Smooth muscle cell (in vitro differentiated cells): ENCODE measurements around the gene DEGS2. TPM values are rescaled to one million over a fixed set of nuclear protein-coding genes. Genes with fewer than 3 reads are reported as not detected.

ENCODE experiments used
- DNase-seq: peaks from one replicate; lab custom pipeline; 2025; ENCODE audit not compliant: unreplicated experiment; lab: John Stamatoyannopoulos, UW
- H2AFZ ChIP-seq: fragments of 200-600 bp; sonication (generic); 2 replicates; pipeline ENCODE4 v1.6.0; 2016; ENCODE audit warnings: antibody characterized with exemption, low read depth, mild to moderate bottlenecking
- H3F3A ChIP-seq: fragments of 200-600 bp; sonication (generic); 2 replicates; pipeline ENCODE4 v1.6.0; 2017; ENCODE audit warnings: antibody characterized with exemption, low read depth
- H3K27ac ChIP-seq: fragments of 200-600 bp; sonication (generic); 2 replicates; pipeline ENCODE4 v1.5.1; 2016; ENCODE audit warnings: low read depth, mild to moderate bottlenecking
- H3K27me3 ChIP-seq: fragments of 200-600 bp; sonication (generic); 2 replicates; pipeline ENCODE4 v1.6.1; 2016; ENCODE audit warnings: low read depth, mild to moderate bottlenecking
- H3K36me3 ChIP-seq: fragments of 200-600 bp; sonication (generic); 2 replicates; pipeline ENCODE4 v1.5.1; 2016; ENCODE audit warnings: low read depth
- H3K4me1 ChIP-seq: fragments of 200-600 bp; sonication (generic); 2 replicates; pipeline ENCODE4 v1.5.1; 2016; ENCODE audit warnings: low read depth
- H3K4me2 ChIP-seq: fragments of 200-600 bp; sonication (generic); 2 replicates; pipeline ENCODE4 v1.6.0; 2016; ENCODE audit warnings: mild to moderate bottlenecking
- H3K4me3 ChIP-seq: fragments of 200-600 bp; sonication (generic); 2 replicates; pipeline ENCODE4 v1.5.1; 2016; ENCODE audit warnings: mild to moderate bottlenecking
- H3K79me2 ChIP-seq: fragments of 200-600 bp; sonication (generic); 2 replicates; pipeline ENCODE4 v1.6.0; 2016; ENCODE audit warnings: low read depth, mild to moderate bottlenecking
- H3K9ac ChIP-seq: fragments of 200-600 bp; sonication (generic); 2 replicates; pipeline ENCODE4 v1.6.0; 2016; ENCODE audit warnings: low read depth
- H3K9me3 ChIP-seq: fragments of 200-600 bp; sonication (generic); replicated peaks from 2 replicates; pipeline ENCODE4 v1.5.1; 2016; ENCODE audit warnings: low read depth
- H4K20me1 ChIP-seq: fragments of 200-600 bp; sonication (generic); 2 replicates; pipeline ENCODE4 v1.6.0; 2016; ENCODE audit warnings: low read depth
- WGBS: methylation state at CpG from one replicate; pipeline ENCODE4 v1.1.7; 2016; ENCODE audit warnings: low lambda C conversion rate; 5-methylcytosine and 5-hydroxymethylcytosine counted together
- polyA plus RNA-seq: library from polyadenylated mRNA; unstranded; fragments of >200 nt; fragmentation: Nextera tagmentation; extraction: Ambion mirVana; gene quantifications from 2 replicates; pipeline ENCODE4 v1.2.1, GENCODE V29; 2016
- total RNA-seq: library from RNA; depleted of rRNA; stranded (reverse); fragments of >200 nt; gene quantifications from 2 replicates; pipeline ENCODE4 v1.2.3, GENCODE V29; 2014
- TF ChIP-seq, protein P1 (sequence below): fragments of 200-600 bp; sonication (generic); IDR thresholded peaks from 2 replicates; pipeline ENCODE4 v1.5.1; 2017; ENCODE audit warnings: borderline replicate concordance, mild to moderate bottlenecking, antibody characterized with exemption; ENCODE audit not compliant: insufficient read depth, poor library complexity, severe bottlenecking

Gene DEGS2
- total and polyA plus RNA-seq, 2 experiments from 2014 or later = 0.45 to 0.83 TPM

DNA sequence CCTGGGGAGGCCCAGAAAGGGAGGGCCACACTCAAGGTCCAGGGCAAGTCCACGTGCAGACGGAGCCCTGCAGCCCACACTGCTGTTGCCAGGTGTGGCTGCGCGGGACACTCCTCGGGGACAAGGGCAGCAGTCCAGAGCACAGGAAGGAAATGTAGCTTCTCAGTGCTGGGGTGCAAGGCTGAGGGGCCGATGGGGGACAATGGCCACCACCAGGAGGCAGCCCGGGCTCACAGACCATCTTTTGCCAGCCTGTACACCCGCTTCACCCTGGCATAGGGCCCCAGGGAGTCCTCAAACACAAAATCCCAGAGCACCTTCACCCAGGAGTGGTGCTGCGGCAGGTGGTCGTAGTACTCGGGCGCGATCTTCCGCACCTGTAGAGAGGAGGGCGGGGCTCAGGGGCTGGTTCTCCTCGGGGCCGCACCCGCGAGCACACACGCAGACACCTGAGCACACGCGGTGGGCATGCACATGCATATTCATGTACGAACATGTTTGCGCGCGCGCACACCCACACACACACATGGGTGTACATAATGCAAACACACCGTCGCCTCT, 12.8 kb downstream of the DEGS2 start:
- Histone ChIP-seq H3K27me3 (no peaks in the 10 kb centered on the region), H3K9ac (no peak overlapping the region), H3K27ac (no peak overlapping the region), H3K4me3 (no peak overlapping the region), H3K4me2 (no peak overlapping the region), H3K9me3 (no peaks in the 10 kb centered on the region), H3K36me3 (no peaks in the 10 kb centered on the region), H4K20me1 (no peaks in the 10 kb centered on the region), H2AFZ (no peak overlapping the region), H3K79me2 (no peaks in the 10 kb centered on the region), H3F3A (no peaks in the 10 kb centered on the region), H3K4me1 (no peaks in the 10 kb centered on the region)
- WGBS = 92% methylated on average over 29 of the region's 29 CpGs
- DNase-seq = no peak
- TF ChIP-seq, protein P1, sequence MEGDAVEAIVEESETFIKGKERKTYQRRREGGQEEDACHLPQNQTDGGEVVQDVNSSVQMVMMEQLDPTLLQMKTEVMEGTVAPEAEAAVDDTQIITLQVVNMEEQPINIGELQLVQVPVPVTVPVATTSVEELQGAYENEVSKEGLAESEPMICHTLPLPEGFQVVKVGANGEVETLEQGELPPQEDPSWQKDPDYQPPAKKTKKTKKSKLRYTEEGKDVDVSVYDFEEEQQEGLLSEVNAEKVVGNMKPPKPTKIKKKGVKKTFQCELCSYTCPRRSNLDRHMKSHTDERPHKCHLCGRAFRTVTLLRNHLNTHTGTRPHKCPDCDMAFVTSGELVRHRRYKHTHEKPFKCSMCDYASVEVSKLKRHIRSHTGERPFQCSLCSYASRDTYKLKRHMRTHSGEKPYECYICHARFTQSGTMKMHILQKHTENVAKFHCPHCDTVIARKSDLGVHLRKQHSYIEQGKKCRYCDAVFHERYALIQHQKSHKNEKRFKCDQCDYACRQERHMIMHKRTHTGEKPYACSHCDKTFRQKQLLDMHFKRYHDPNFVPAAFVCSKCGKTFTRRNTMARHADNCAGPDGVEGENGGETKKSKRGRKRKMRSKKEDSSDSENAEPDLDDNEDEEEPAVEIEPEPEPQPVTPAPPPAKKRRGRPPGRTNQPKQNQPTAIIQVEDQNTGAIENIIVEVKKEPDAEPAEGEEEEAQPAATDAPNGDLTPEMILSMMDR = no peak

DNA sequence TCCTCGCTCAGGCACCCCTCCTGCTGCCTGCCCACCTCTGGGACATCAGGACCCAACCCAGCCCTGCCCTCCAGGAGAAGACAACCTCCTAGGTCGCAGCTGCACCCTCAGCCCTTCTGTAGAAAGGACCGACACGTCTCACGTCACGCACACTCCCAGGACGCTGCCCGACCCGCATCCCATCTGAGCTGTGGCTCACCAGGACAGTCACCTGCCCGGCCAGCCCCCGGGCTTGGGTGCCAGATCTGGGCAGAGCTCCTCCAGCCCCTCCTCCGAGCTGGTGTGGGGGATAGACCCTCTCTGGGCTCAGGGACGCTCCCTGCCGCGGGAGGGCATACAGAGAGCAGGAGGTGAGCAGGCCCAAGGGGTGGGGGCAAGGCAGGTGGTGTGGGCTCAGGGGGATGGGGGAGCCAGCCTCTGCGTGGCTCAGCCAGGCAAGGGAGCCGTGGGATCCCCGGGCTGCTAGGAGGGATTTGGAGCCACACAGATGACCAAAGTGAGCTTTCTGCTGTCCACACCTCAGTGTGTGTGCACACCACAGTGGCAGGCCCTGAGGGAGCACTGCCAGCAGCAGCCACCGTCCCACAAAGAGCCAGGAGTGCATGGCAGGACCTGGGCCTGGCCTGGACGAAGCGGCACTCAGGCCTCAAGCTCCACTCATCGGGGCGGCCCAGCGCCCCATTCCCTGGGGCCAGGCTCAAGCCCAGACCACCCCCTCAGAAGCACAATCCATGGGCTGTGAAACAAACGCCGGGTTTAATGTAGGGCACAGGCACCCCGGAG, 13.6 kb downstream of the DEGS2 start:
- 93% methylated on average over 26 of the region's 27 CpGs for WGBS

DNA sequence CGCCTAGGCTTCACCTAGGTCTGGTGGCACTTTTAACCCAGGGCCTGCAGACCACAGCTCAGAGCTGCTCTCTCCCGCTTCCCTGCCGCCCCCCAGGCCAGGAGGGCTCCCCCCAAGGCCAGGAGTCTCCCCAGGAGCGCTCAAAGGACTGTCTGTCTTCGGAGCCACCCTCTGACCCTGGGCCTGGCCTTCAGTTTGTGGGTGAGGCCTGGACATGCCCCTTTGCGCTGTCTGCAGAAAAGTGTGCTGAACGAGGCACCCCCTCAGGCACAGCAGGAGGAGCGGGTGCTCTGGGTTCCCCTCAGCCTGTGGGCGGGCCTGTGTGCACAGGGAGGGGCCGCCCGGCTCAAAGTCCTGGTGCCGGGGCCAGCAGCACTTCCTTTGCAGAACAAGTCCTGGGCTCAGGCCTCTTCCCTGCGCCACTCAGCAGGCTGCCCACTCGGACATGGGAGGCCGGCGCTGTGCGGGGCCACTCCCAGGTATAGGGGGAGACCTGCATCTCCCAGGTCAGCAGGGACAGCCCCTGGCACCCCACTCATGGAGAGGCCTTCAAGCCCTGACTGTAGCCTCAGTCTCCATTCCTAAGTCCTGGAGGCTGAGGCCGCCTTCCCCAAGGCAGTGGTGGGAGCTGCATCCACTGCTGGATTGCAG, 14.3 kb downstream of the DEGS2 start:
- Histone ChIP-seq H3K27ac (no peak overlapping the region), H3F3A (no peaks in the 10 kb centered on the region), H3K27me3 (no peaks in the 10 kb centered on the region), H3K9me3 (no peaks in the 10 kb centered on the region), H3K4me1 (no peaks in the 10 kb centered on the region), H3K79me2 (no peaks in the 10 kb centered on the region), H4K20me1 (no peaks in the 10 kb centered on the region), H3K36me3 (no peaks in the 10 kb centered on the region), H3K9ac (no peak overlapping the region), H2AFZ (no peak overlapping the region), H3K4me2 (no peak overlapping the region), H3K4me3 (no peak overlapping the region)
- DNase-seq = no peak
- WGBS = 92% methylated on average over 16 of the region's 18 CpGs
- TF ChIP-seq, protein P1 = no peak

More for the DNA sequence above, 13.6 kb downstream of the DEGS2 start:
- no peak overlapping the region for H2AFZ ChIP-seq
- no peaks in the 10 kb centered on the region for H3F3A ChIP-seq
- H4K20me1 ChIP-seq = no peaks in the 10 kb centered on the region
- H3K27me3 ChIP-seq = no peaks in the 10 kb centered on the region
- TF ChIP-seq, protein P1 = no peak
- no peaks in the 10 kb centered on the region for H3K9me3 ChIP-seq
- H3K36me3 ChIP-seq = no peaks in the 10 kb centered on the region
- H3K79me2 ChIP-seq = no peaks in the 10 kb centered on the region
- no peak for DNase-seq
- H3K9ac ChIP-seq = no peak overlapping the region
- H3K4me3 ChIP-seq = no peak overlapping the region
- no peak overlapping the region for H3K4me2 ChIP-seq
- no peaks in the 10 kb centered on the region for H3K4me1 ChIP-seq
- no peak overlapping the region for H3K27ac ChIP-seq
